Neutrophil (primary cell): Measurements from ENCODE around the gene ZNF469.

ENCODE experiments used
- H3K27ac ChIP-seq: fragments of 200-600 bp; sonication (generic); 2 replicates; pipeline ENCODE4 v1.5.1; 2016; ENCODE audit warnings: mild to moderate bottlenecking, moderate library complexity
- H3K27me3 ChIP-seq: fragments of 200-600 bp; sonication (generic); 2 replicates; pipeline ENCODE4 v1.6.0; 2016; ENCODE audit warnings: mild to moderate bottlenecking
- H3K36me3 ChIP-seq: fragments of 200-600 bp; sonication (generic); 2 replicates; pipeline ENCODE4 v1.5.1; 2017
- H3K4me1 ChIP-seq, 2 experiments: fragments of 200-600 bp in 1 of 2; sonication (generic) in 1 of 2; 1 replicate in 1 of 2; 2 replicates in 1 of 2; pipeline versions ENCODE4 v1.5.1 to v1.6.1; 2013 to 2016; ENCODE audit warnings: low read depth in 1 of 2, low read length in 1 of 2, mild to moderate bottlenecking in 1 of 2, moderate library complexity in 1 of 2; ENCODE audit not compliant: control insufficient read depth in 1 of 2, insufficient read depth in 1 of 2
- H3K4me3 ChIP-seq, 2 experiments: fragments of 200-600 bp in 1 of 2; sonication (generic) in 1 of 2; 1 replicate in 1 of 2; 2 replicates in 1 of 2; pipeline ENCODE4 v1.5.1; 2013 to 2016; ENCODE audit warnings: low read depth in 1 of 2, low read length in 1 of 2, mild to moderate bottlenecking in 1 of 2, moderate library complexity in 1 of 2
- H3K9me3 ChIP-seq: fragments of 200-600 bp; sonication (generic); 2 replicates; pipeline ENCODE4 v1.5.1; 2016
- TF ChIP-seq, protein P1 (sequence below): fragments of 200-600 bp; sonication (generic); IDR thresholded peaks from 2 replicates; pipeline ENCODE4 v1.5.1; 2016; ENCODE audit warnings: antibody characterized with exemption

Gene ZNF469

DNA sequence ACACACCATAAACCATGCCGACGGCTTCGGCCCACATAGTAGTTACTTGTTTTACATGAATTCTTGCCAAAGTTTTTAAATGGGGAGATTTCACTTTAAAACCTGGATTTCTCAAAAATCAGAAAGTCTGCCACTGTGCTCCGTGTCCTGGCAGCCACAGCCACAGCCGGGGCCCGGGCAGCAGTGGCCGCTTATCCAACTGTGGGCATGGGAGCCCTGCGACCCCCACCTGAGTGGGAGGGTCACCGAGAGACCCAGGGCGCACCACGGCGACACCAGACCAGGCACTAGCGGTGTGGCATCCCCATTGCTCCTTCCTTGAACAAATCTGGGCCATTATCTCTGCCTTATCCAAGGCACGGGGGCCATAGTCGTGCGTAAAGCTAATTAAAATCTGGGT, 30.0 kb downstream of the ZNF469 start:
- Histone ChIP-seq H3K4me1 (peaks cover 4 to 7% of the 10 kb centered on the region in 2 experiments), H3K36me3 (no peaks in the 10 kb centered on the region), H3K27ac (no peak overlapping the region), H3K27me3 (no peaks in the 10 kb centered on the region), H3K4me3 (no peak overlapping the region), H3K9me3 (no peaks in the 10 kb centered on the region)
- TF ChIP-seq, protein P1, sequence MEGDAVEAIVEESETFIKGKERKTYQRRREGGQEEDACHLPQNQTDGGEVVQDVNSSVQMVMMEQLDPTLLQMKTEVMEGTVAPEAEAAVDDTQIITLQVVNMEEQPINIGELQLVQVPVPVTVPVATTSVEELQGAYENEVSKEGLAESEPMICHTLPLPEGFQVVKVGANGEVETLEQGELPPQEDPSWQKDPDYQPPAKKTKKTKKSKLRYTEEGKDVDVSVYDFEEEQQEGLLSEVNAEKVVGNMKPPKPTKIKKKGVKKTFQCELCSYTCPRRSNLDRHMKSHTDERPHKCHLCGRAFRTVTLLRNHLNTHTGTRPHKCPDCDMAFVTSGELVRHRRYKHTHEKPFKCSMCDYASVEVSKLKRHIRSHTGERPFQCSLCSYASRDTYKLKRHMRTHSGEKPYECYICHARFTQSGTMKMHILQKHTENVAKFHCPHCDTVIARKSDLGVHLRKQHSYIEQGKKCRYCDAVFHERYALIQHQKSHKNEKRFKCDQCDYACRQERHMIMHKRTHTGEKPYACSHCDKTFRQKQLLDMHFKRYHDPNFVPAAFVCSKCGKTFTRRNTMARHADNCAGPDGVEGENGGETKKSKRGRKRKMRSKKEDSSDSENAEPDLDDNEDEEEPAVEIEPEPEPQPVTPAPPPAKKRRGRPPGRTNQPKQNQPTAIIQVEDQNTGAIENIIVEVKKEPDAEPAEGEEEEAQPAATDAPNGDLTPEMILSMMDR = no peak

DNA sequence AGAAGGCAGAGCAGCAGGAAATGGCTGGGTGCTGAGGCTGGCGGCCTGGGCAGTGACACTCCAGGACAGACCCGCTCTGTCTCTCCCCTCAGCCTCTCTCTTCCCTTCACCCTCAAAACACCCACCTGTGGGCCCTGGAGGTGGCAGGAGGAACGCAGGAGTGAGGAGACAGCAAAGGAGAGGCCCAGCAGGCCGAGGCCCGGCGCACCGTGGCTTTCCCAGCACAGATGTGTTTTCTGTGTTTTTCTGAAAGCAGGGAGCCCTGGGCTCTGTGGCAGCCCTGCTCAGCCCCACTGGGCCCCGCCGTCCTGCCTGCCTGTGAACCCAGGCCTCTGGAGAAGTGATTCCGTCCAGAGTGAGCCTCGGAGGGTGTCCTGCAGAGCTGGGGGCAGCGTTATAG, 30.5 kb downstream of the ZNF469 start:
- Histone ChIP-seq H3K36me3 (no peaks in the 10 kb centered on the region), H3K27me3 (no peaks in the 10 kb centered on the region), H3K27ac (no peak overlapping the region), H3K4me3 (no peak overlapping the region), H3K4me1 (peaks cover 0 to 2% of the 10 kb centered on the region in 2 experiments), H3K9me3 (no peaks in the 10 kb centered on the region)
- TF ChIP-seq, protein P1 = no peak

- no peak overlapping the region for H3K4me3 ChIP-seq
- no peak overlapping the region for H3K27ac ChIP-seq
- H3K9me3 ChIP-seq = no peaks in the 10 kb centered on the region
- H3K4me1 ChIP-seq = no peaks in the 10 kb centered on the region
- TF ChIP-seq, protein P1 = no peak
- H3K27me3 ChIP-seq = no peaks in the 10 kb centered on the region
- H3K36me3 ChIP-seq = no peaks in the 10 kb centered on the region
Observed at GRCh38 chr16:88413631-88414030, 30.9 kb downstream of the ZNF469 start.

DNA sequence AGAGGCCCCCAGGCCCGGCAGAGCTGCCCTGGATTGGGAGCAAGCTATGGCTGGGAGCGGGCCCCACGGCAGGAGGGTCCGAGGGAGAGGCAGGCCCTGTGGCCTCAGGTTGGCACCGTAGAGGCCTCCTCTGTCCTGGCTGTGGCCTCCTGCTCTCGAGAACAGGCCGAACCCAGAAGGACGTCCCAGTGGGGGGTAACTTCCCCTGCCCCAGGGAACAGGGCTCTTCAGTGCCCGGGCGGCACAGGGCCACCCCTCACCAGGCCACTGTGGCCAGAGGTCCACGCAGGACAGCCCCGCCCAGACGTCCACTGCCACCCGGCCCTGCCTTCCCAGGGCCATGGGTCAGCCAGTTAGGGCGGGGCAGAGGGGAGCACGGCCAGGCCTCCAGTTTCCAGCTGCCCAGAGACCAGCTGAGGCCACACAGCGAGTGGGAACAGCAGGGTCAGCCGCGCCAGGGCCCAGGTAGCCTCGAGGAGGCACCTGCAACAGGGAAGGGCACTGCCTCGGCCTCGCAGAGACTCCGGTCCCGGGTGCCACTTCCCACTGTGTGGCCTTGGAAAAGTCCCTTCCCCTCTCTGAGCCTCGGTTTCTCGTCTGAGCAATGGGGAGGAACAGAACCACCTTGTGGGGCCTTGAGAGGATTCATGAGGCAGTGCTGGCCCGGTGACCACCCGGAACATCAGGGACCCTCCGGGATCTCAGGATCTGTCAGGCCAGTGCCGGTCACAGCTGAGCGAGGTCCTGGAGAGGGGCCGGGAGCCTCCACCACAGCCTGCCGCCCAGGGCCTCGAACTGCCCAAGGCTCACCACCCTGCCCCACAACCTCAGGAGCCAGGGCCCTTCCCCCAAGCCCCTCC, 32.0 kb downstream of the ZNF469 start:
- Histone ChIP-seq H3K27ac (no peak overlapping the region), H3K4me3 (no peak overlapping the region), H3K4me1 (no peaks in the 10 kb centered on the region), H3K9me3 (no peaks in the 10 kb centered on the region), H3K27me3 (no peaks in the 10 kb centered on the region), H3K36me3 (no peaks in the 10 kb centered on the region)
- TF ChIP-seq, protein P1 = no peak

- Histone ChIP-seq H3K36me3 (no peaks in the 10 kb centered on the region), H3K4me3 (no peak overlapping the region), H3K27ac (no peak overlapping the region), H3K27me3 (no peaks in the 10 kb centered on the region), H3K9me3 (no peaks in the 10 kb centered on the region), H3K4me1 (no peaks in the 10 kb centered on the region)
- TF ChIP-seq, protein P1 = no peak
Observed at GRCh38 chr16:88415381-88415705, 32.6 kb downstream of the ZNF469 start.
